Endothelial cell of umbilical vein (primary cell): Measurements from ENCODE around the gene TNIP1. TPM values are rescaled to one million over a fixed set of nuclear protein-coding genes. Genes with fewer than 3 reads are reported as not detected.

Experiments used
- BruUV-seq: library from RNA; stranded (reverse); fragments of 400-500 nt; replicated peaks from 2 replicates; lab custom pipeline; 2021; lab: Mats Ljungman, UMichigan
- CTCF ChIA-PET: fragments of 300-600, 350-600 bp; sonication (Branson Sonifier 250); formaldehyde crosslinking; loops from one replicate; lab custom pipeline; 2021; ENCODE audit warnings: antibody characterized with exemption, inconsistent platforms; lab: Charles Lee
- POLR2A ChIA-PET: fragments of 300-600, 350-600 bp; sonication (Branson Sonifier 250); formaldehyde crosslinking; loops from one replicate; lab custom pipeline; 2021; ENCODE audit warnings: antibody characterized with exemption, inconsistent platforms; lab: Charles Lee
- DNase-seq: peaks from one replicate; pipeline ENCODE4 v3.0.0-alpha.2; 2011; ENCODE audit warnings: low read depth, low spot score
- FAIRE-seq: peaks from 2 replicates; lab custom pipeline; 2011; peaks lifted over from hg19 to GRCh38; lab: Jason Lieb, UNC
- H2AFZ ChIP-seq: 2 replicates; pipeline ENCODE4 v1.6.0; 2012; ENCODE audit warnings: low read depth, low read length, control low read depth, inconsistent platforms
- H3K27ac ChIP-seq: 2 replicates; pipeline ENCODE4 v1.5.1; 2011; ENCODE audit warnings: low read depth, mild to moderate bottlenecking, control low read depth, low read length, moderate library complexity; ENCODE audit not compliant: insufficient read depth
- H3K27me3 ChIP-seq, 2 experiments: 2 replicates each; pipeline versions ENCODE4 v1.6.0 to v1.6.1; 2011; ENCODE audit warnings: low read length in 2 of 2, mixed read lengths in 1 of 2; ENCODE audit not compliant: control insufficient read depth in 2 of 2, insufficient read depth in 2 of 2
- H3K36me3 ChIP-seq, 2 experiments: 2 replicates in 1 of 2; 3 replicates in 1 of 2; pipeline ENCODE4 v1.5.1; 2011; ENCODE audit warnings: low read length in 2 of 2, mild to moderate bottlenecking in 1 of 2, moderate library complexity in 1 of 2; ENCODE audit not compliant: control insufficient read depth in 2 of 2, insufficient read depth in 2 of 2; ENCODE audit errors: extremely low read depth in 1 of 2
- H3K4me1 ChIP-seq: 3 replicates; pipeline ENCODE4 v1.5.1; 2011; ENCODE audit warnings: mild to moderate bottlenecking, low read length; ENCODE audit not compliant: control insufficient read depth, insufficient read depth; ENCODE audit errors: extremely low read depth
- H3K4me2 ChIP-seq: 2 replicates; pipeline ENCODE4 v1.6.1; 2011; ENCODE audit warnings: low read length, control low read depth, mixed read lengths; ENCODE audit not compliant: insufficient read depth
- H3K4me3 ChIP-seq, 3 experiments: fragments of 200-600 bp in 1 of 3; sonication (generic), shearing (Covaris generic) in 1 of 3; replicated peaks in 1 of 3; 2 replicates each; pipeline ENCODE4 v1.5.1; 2011 to 2016; ENCODE audit warnings: control low read depth in 3 of 3, low read length in 3 of 3, mild to moderate bottlenecking in 2 of 3, inconsistent platforms in 1 of 3, low read depth in 1 of 3, moderate library complexity in 1 of 3; ENCODE audit not compliant: insufficient read depth in 1 of 3
- H3K79me2 ChIP-seq: 2 replicates; pipeline ENCODE4 v1.6.0; 2012; ENCODE audit warnings: low read length, inconsistent platforms; ENCODE audit not compliant: control insufficient read depth, insufficient read depth
- H3K9ac ChIP-seq: replicated peaks from 2 replicates; pipeline ENCODE3; 2011; ENCODE audit warnings: low read length, control low read depth; ENCODE audit not compliant: insufficient read depth; ENCODE audit errors: extremely low read depth
- H3K9me1 ChIP-seq: replicated peaks from 3 replicates; pipeline ENCODE4 v1.6.0; 2011; ENCODE audit warnings: mild to moderate bottlenecking, low read length; ENCODE audit not compliant: control insufficient read depth, insufficient read depth; ENCODE audit errors: extremely low read depth
- H3K9me3 ChIP-seq: replicated peaks from 2 replicates; pipeline ENCODE4 v1.5.1; 2012; ENCODE audit warnings: low read length, inconsistent platforms; ENCODE audit not compliant: control insufficient read depth, insufficient read depth
- H4K20me1 ChIP-seq: replicated peaks from 2 replicates; pipeline ENCODE3; 2011; ENCODE audit warnings: mild to moderate bottlenecking, low read length; ENCODE audit not compliant: control insufficient read depth, insufficient read depth; ENCODE audit errors: extremely low read depth
- CTCF ChIP-seq, 2 donors: IDR thresholded peaks; 1 replicate in 1 of 2; 2 replicates in 1 of 2; pipeline ENCODE4 v1.5.1; 2011; ENCODE audit warnings: low read length in 2 of 2, mild to moderate bottlenecking in 2 of 2, moderate library complexity in 2 of 2, control low read depth in 1 of 2, inconsistent platforms in 1 of 2, low read depth in 1 of 2; ENCODE audit not compliant: insufficient read depth in 1 of 2; ENCODE audit errors: extremely low read depth in 1 of 2
- EZH2 ChIP-seq: IDR thresholded peaks from 2 replicates; pipeline ENCODE4 v1.6.1; 2012; ENCODE audit warnings: borderline replicate concordance, low read depth, mild to moderate bottlenecking, moderate library complexity, low read length, inconsistent platforms; ENCODE audit not compliant: severe bottlenecking
- FOS ChIP-seq: IDR thresholded peaks from 2 replicates; pipeline ENCODE4 v1.6.1; 2011; ENCODE audit warnings: mild to moderate bottlenecking, low read length, moderate library complexity, borderline replicate concordance; ENCODE audit not compliant: insufficient read depth
- GATA2 ChIP-seq: IDR thresholded peaks from 2 replicates; pipeline ENCODE4 v1.7.0; 2011; ENCODE audit warnings: low read depth, mild to moderate bottlenecking, moderate library complexity, mixed read lengths, low read length; ENCODE audit not compliant: insufficient read length, insufficient read depth
- JUN ChIP-seq: IDR thresholded peaks from 2 replicates; pipeline ENCODE4 v1.6.1; 2011; ENCODE audit warnings: borderline replicate concordance, low read depth; ENCODE audit not compliant: insufficient read length, insufficient read depth
- MAX ChIP-seq: IDR thresholded peaks from 2 replicates; pipeline ENCODE4 v1.6.1; 2011; ENCODE audit not compliant: insufficient read depth, insufficient read length
- MYC ChIP-seq: IDR thresholded peaks from one replicate; pipeline ENCODE4 v1.6.1; 2011; ENCODE audit warnings: mild to moderate bottlenecking, low read depth, low read length
- POLR2A ChIP-seq: IDR thresholded peaks from 2 replicates; pipeline ENCODE4 v1.6.1; 2012; ENCODE audit warnings: low read depth, mild to moderate bottlenecking, control low read depth, low read length
- POLR2AphosphoS5 ChIP-seq: IDR thresholded peaks from 2 replicates; pipeline ENCODE4 v1.6.1; 2012; ENCODE audit warnings: low read depth, mild to moderate bottlenecking, control low read depth, low read length, moderate library complexity; ENCODE audit not compliant: insufficient read depth
- dilution Hi-C: fragments of 300-500 bp; cut with MboI; formaldehyde crosslinking; loops from one replicate; pipeline ENCODE4 v1.15.0; 2019; ENCODE audit warnings: low sequenced_read_pairs; ENCODE audit not compliant: extremely low pct_ligation_motif_present
- intact Hi-C: fragments of 100-400 bp; cut with micrococcal nuclease; formaldehyde crosslinking; loops from one replicate; pipeline ENCODE4 v1.10.0; 2022
- polyA plus RNA-seq, 4 experiments: library from polyadenylated mRNA; depleted of rRNA in 3 of 4; stranded (reverse) in 3 of 4; unstranded in 1 of 4; fragments of >200 nt; gene quantifications; 2 replicates each; pipeline versions ENCODE4 v1.2.1 to v1.2.3, GENCODE V29; 2011 to 2012; ENCODE audit warnings: missing spikeins in 1 of 4
- total RNA-seq: library from RNA; stranded (reverse); gene quantifications from 2 replicates; pipeline ENCODE4 v1.2.3, GENCODE V29; 2021

TNIP1 gene
- total and polyA plus RNA-seq, 2 donors (not counting 3 experiments of a cell fraction or from before 2014, with no cell fraction given) = 43.0 to 96.8 TPM

- intact Hi-C loops (no loop called here), dilution Hi-C loops (no loop called here)
- H3K9ac ChIP-seq = no peak overlapping the region
- H3K79me2 ChIP-seq = no peaks in the 10 kb centered on the region
- H3K9me1 ChIP-seq = no peaks in the 10 kb centered on the region
- H3K4me2 ChIP-seq = no peak overlapping the region
- H3K9me3 ChIP-seq = no peaks in the 10 kb centered on the region
- TF ChIP-seq CTCF (IDR thresholded peaks at IDR 0.05; ENCODE audit: extremely low read depth in 1 of 2, insufficient read depth in 1 of 2, low read depth in 1 of 2, low read length in 2 of 2) = no peak
- no peak for TF ChIP-seq MYC
- no peak for TF ChIP-seq JUN
- TF ChIP-seq GATA2 = no peak
- TF ChIP-seq POLR2A = no peak
- TF ChIP-seq POLR2AphosphoS5 = no peak
- TF ChIP-seq FOS = no peak
- no peak for TF ChIP-seq MAX
- no peak for TF ChIP-seq EZH2
- ChIA-PET POLR2A (no interaction called here), CTCF (no interaction called here)
- no peaks in the 10 kb centered on the region for H4K20me1 ChIP-seq
- FAIRE-seq (no peak), DNase-seq (no peak)
- H3K36me3 ChIP-seq = no peaks in the 10 kb centered on the region
- no TSS peak for BruUV-seq
- peaks cover 3 to 9% of the 10 kb centered on the region in 2 experiments for H3K27me3 ChIP-seq
- H2AFZ ChIP-seq = no peak overlapping the region
- peaks cover 17% of the 10 kb centered on the region for H3K4me1 ChIP-seq
- no peak overlapping the region for H3K4me3 ChIP-seq
- no peak overlapping the region for H3K27ac ChIP-seq
Measured at GRCh38 chr5:151018846-151019245, 62.0 kb downstream of the TNIP1 start.
